Osteocyte (in vitro differentiated cells): ENCODE measurements around the gene PAPPA. TPM values are rescaled to one million over a fixed set of nuclear protein-coding genes. Genes with fewer than 3 reads are reported as not detected.
A peak's percentile ranks its signal among the peaks of the same experiment; 100 is the strongest.

Experiments
- DNase-seq: peaks from one replicate; pipeline ENCODE4 v3.0.0; 2021; ENCODE audit warnings: mixed read lengths; ENCODE audit not compliant: unreplicated experiment; ENCODE audit errors: extremely low spot score
- H3K27ac Mint-ChIP-seq: one replicate; pipeline ENCODE4 v1.8.0; 2021; ENCODE audit warnings: mild to moderate bottlenecking, mixed read lengths; ENCODE audit not compliant: unreplicated experiment
- H3K27me3 Mint-ChIP-seq: one replicate; pipeline ENCODE4 v1.8.0; 2021; ENCODE audit warnings: mixed read lengths; ENCODE audit not compliant: unreplicated experiment
- H3K36me3 Mint-ChIP-seq: one replicate; pipeline ENCODE4 v1.8.0; 2021; ENCODE audit warnings: mixed read lengths; ENCODE audit not compliant: unreplicated experiment
- H3K4me1 Mint-ChIP-seq: one replicate; pipeline ENCODE4 v1.8.0; 2021; ENCODE audit warnings: mixed read lengths; ENCODE audit not compliant: unreplicated experiment
- H3K4me3 Mint-ChIP-seq: one replicate; pipeline ENCODE4 v1.8.0; 2021; ENCODE audit warnings: mild to moderate bottlenecking, moderate library complexity, mixed read lengths; ENCODE audit not compliant: unreplicated experiment
- H3K9me3 Mint-ChIP-seq: one replicate; pipeline ENCODE4 v1.8.0; 2021; ENCODE audit warnings: mixed read lengths; ENCODE audit not compliant: unreplicated experiment
- CTCF ChIP-seq: fragments of 200-600 bp; sonication (generic); IDR thresholded peaks from 2 replicates; pipeline ENCODE4 v1.5.0; 2021; ENCODE audit warnings: antibody characterized with exemption, mild to moderate bottlenecking, moderate library complexity
- total RNA-seq: library from RNA; stranded (reverse); gene quantifications from 2 replicates; pipeline ENCODE4 v1.2.1, GENCODE V29; 2021

Gene PAPPA
- total RNA-seq, 1 donor from 2014 or later = 229 TPM

GRCh38 chr9:116151966-116152381 is 1.6 kb upstream of the PAPPA start:
- Mint-ChIP-seq H3K9me3 (no peaks in the 10 kb centered on the region), H3K27me3 (no peaks in the 10 kb centered on the region), H3K4me1 (peaks cover 57% of the 10 kb centered on the region), H3K4me3 (peak overlapping the region; percentile 92), H3K27ac (peak overlapping the region; percentile 96), H3K36me3 (peaks cover 12% of the 10 kb centered on the region)
- no peak for TF ChIP-seq CTCF
- no peak for DNase-seq

- Mint-ChIP-seq H3K27me3 (no peaks in the 10 kb centered on the region), H3K36me3 (peaks cover 12% of the 10 kb centered on the region), H3K4me1 (peaks cover 62% of the 10 kb centered on the region), H3K4me3 (peak overlapping the region; percentile 92), H3K9me3 (no peaks in the 10 kb centered on the region), H3K27ac (peak overlapping the region; percentile 96)
- DNase-seq = no peak
- TF ChIP-seq CTCF = peak; percentile 59
Measured at GRCh38 chr9:116152390-116152789, 1.2 kb upstream of the PAPPA start.

- no peaks in the 10 kb centered on the region for H3K27me3 Mint-ChIP-seq
- no peaks in the 10 kb centered on the region for H3K9me3 Mint-ChIP-seq
- H3K27ac Mint-ChIP-seq = peak overlapping the region; percentile 96
- no peak for DNase-seq
- peak overlapping the region; percentile 92 for H3K4me3 Mint-ChIP-seq
- H3K36me3 Mint-ChIP-seq = peaks cover 12% of the 10 kb centered on the region
- H3K4me1 Mint-ChIP-seq = peaks cover 65% of the 10 kb centered on the region
- TF ChIP-seq CTCF = no peak
Measured at GRCh38 chr9:116152941-116153764, 438 bp upstream of the PAPPA start.

- no peak for DNase-seq
- H3K27me3 Mint-ChIP-seq = no peaks in the 10 kb centered on the region
- TF ChIP-seq CTCF = no peak
- peaks cover 23% of the 10 kb centered on the region for H3K36me3 Mint-ChIP-seq
- H3K27ac Mint-ChIP-seq = peak overlapping the region; percentile 97
- H3K9me3 Mint-ChIP-seq = no peaks in the 10 kb centered on the region
- H3K4me1 Mint-ChIP-seq = peaks cover 76% of the 10 kb centered on the region
- H3K4me3 Mint-ChIP-seq = peak overlapping the region; percentile 89
Measured at GRCh38 chr9:116154334-116154975, 864 bp downstream of the PAPPA start.
